A549 (cell line): ENCODE measurements around the gene SLC25A26. TPM values are rescaled to one million over a fixed set of nuclear protein-coding genes. Genes with fewer than 3 reads are reported as not detected.

Experiments used
- ATAC-seq, 2 experiments: fragments of 200-7000 bp in 1 of 2; fragments of >200 bp in 1 of 2; cut with Nextera tagmentation in 1 of 2; cut with Tn5 transposase in 1 of 2; 3 replicates each; pipeline versions ENCODE4 v1.8.0 to v1.9.1; 2018 to 2020; ENCODE audit warnings: mild to moderate bottlenecking in 1 of 2, moderate library complexity in 1 of 2
- CTCF ChIA-PET: fragments of 300-600 bp; sonication (Branson Sonifier 250); formaldehyde crosslinking; extraction: SDS; loops from one replicate; lab custom pipeline; 2021; ENCODE audit warnings: antibody characterized with exemption, inconsistent platforms; lab: Yijun Ruan, JAX
- POLR2A ChIA-PET: fragments of 350-600 bp; formaldehyde crosslinking; extraction: SDS; loops from one replicate; lab custom pipeline; 2021; ENCODE audit warnings: antibody characterized with exemption, inconsistent platforms; lab: Yijun Ruan, JAX
- DNase-seq, 2 experiments: peaks; one replicate each; pipeline versions ENCODE4 v3.0.0 to v3.0.0-alpha.2; 2011 to 2016; ENCODE audit warnings: low read depth in 1 of 2, low spot score in 1 of 2
- FAIRE-seq: peaks from 2 replicates; lab custom pipeline; 2011; peaks lifted over from hg19 to GRCh38; lab: Jason Lieb, UNC
- H3K27ac ChIP-seq, 2 experiments: fragments of >200 bp; sonication (Bioruptor Twin); formaldehyde crosslinking; 3 replicates each; pipeline ENCODE4 v1.5.1; 2016 to 2017
- H3K4me1 ChIP-seq: fragments of >200 bp; sonication (Bioruptor Twin); formaldehyde crosslinking; 3 replicates; pipeline ENCODE4 v1.6.1; 2016
- H3K4me2 ChIP-seq: fragments of >200 bp; sonication (Bioruptor Twin); formaldehyde crosslinking; 3 replicates; pipeline ENCODE4 v1.6.1; 2016
- H3K4me3 ChIP-seq: fragments of >200 bp; sonication (Bioruptor Twin); formaldehyde crosslinking; 3 replicates; pipeline ENCODE4 v1.5.1; 2016
- H3K9me3 ChIP-seq: fragments of >200 bp; sonication (Bioruptor Twin); formaldehyde crosslinking; 3 replicates; pipeline ENCODE4 v1.6.1; 2016
- CBX2 ChIP-seq: fragments of 200-600 bp; sonication (generic); IDR thresholded peaks from 2 replicates; pipeline ENCODE4 v1.6.1; 2016; ENCODE audit warnings: low read depth, mild to moderate bottlenecking, borderline replicate concordance
- CBX8 ChIP-seq: fragments of 200-600 bp; sonication (generic); IDR thresholded peaks from 2 replicates; pipeline ENCODE4 v1.6.1; 2016
- EP300 ChIP-seq, 2 experiments: fragments of >200 bp; sonication (Bioruptor Twin); formaldehyde crosslinking; IDR thresholded peaks; 2 replicates in 1 of 2; 3 replicates in 1 of 2; pipeline ENCODE4 v1.6.1; 2016 to 2017
- ESRRA ChIP-seq: fragments of 150-350 bp; IDR thresholded peaks from 2 replicates; pipeline ENCODE4 v1.6.1; 2014; ENCODE audit warnings: mild to moderate bottlenecking, low read length, borderline replicate concordance
- FOSB ChIP-seq: fragments of 250-450 bp; sonication (Bioruptor Pico); IDR thresholded peaks from 2 replicates; pipeline ENCODE4 v1.5.0; 2020; ENCODE audit warnings: mild to moderate bottlenecking, moderate library complexity
- HEYL ChIP-seq: fragments of 250-450 bp; sonication (Bioruptor Pico); IDR thresholded peaks from 2 replicates; pipeline ENCODE4 v1.8.0; 2021; ENCODE audit warnings: mild to moderate bottlenecking, moderate library complexity
- HOXA7 ChIP-seq: fragments of 250-450 bp; sonication (Bioruptor Pico); IDR thresholded peaks from 2 replicates; pipeline ENCODE4 v1.5.0; 2020; ENCODE audit warnings: mild to moderate bottlenecking, moderate library complexity
- HOXB13 ChIP-seq: fragments of 250-450 bp; sonication (Bioruptor Pico); IDR thresholded peaks from 2 replicates; pipeline ENCODE4 v1.5.0; 2020; ENCODE audit warnings: low read depth, mild to moderate bottlenecking, moderate library complexity
- HOXB5 ChIP-seq: fragments of 250-450 bp; sonication (Bioruptor Pico); IDR thresholded peaks from 2 replicates; pipeline ENCODE4 v1.5.0; 2020; ENCODE audit warnings: mild to moderate bottlenecking, moderate library complexity
- KDM1A ChIP-seq: fragments of 200-600 bp; sonication (generic); IDR thresholded peaks from 2 replicates; pipeline ENCODE4 v1.6.1; 2016; ENCODE audit warnings: low read depth, mild to moderate bottlenecking
- MAZ ChIP-seq: fragments of 150-350 bp; IDR thresholded peaks from 2 replicates; pipeline ENCODE4 v1.6.1; 2014; ENCODE audit warnings: antibody characterized with exemption, low read depth, low read length, borderline replicate concordance
- MYC ChIP-seq: IDR thresholded peaks from 2 replicates; pipeline ENCODE4 v1.6.1; 2012; ENCODE audit warnings: mild to moderate bottlenecking, inconsistent platforms, low read length, improper control_type of control experiment, borderline replicate concordance
- NFE2L2 ChIP-seq: fragments of 150-350 bp; conservative IDR thresholded peaks from 2 replicates; pipeline ENCODE4 v1.6.1; 2014; ENCODE audit warnings: low read length
- NR3C1 ChIP-seq: fragments of >200 bp; sonication (Bioruptor Twin); formaldehyde crosslinking; IDR thresholded peaks from 3 replicates; pipeline ENCODE4 v1.6.1; 2017
- PHF8 ChIP-seq: fragments of 200-600 bp; sonication (generic); IDR thresholded peaks from 2 replicates; pipeline ENCODE4 v1.6.1; 2016; ENCODE audit warnings: low read depth, mild to moderate bottlenecking, antibody characterized with exemption, moderate library complexity, borderline replicate concordance
- POLR2AphosphoS2 ChIP-seq: conservative IDR thresholded peaks from 2 replicates; pipeline ENCODE4 v1.6.1; 2012; ENCODE audit warnings: low read length, improper control_type of control experiment, inconsistent platforms
- RARB ChIP-seq: fragments of 250-450 bp; sonication (Bioruptor Pico); IDR thresholded peaks from 2 replicates; pipeline ENCODE4 v1.8.0; 2021; ENCODE audit warnings: mild to moderate bottlenecking, moderate library complexity
- RFX5 ChIP-seq: fragments of 450-650 bp; IDR thresholded peaks from 2 replicates; pipeline ENCODE4 v1.7.1; 2014; ENCODE audit warnings: antibody characterized with exemption, mild to moderate bottlenecking, moderate library complexity
- RNF2 ChIP-seq: fragments of 200-600 bp; sonication (generic); IDR thresholded peaks from 2 replicates; pipeline ENCODE4 v1.6.1; 2016; ENCODE audit warnings: low read depth, mild to moderate bottlenecking, antibody characterized with exemption, moderate library complexity, borderline replicate concordance
- TFCP2L1 ChIP-seq: fragments of 250-450 bp; sonication (Bioruptor Pico); IDR thresholded peaks from 2 replicates; pipeline ENCODE4 v1.5.0; 2021; ENCODE audit warnings: mild to moderate bottlenecking
- ZC3H11A ChIP-seq: fragments of 450-650 bp; IDR thresholded peaks from 2 replicates; pipeline ENCODE4 v1.6.1; 2014; ENCODE audit warnings: antibody characterized with exemption, mild to moderate bottlenecking
- ZFP36 ChIP-seq: fragments of 450-650 bp; IDR thresholded peaks from 2 replicates; pipeline ENCODE4 v1.6.1; 2014; ENCODE audit warnings: borderline replicate concordance; ENCODE audit not compliant: partially characterized antibody
- ZNF302 ChIP-seq: fragments of 250-450 bp; sonication (Bioruptor Pico); IDR thresholded peaks from 2 replicates; pipeline ENCODE4 v1.9.0; 2021; ENCODE audit warnings: inconsistent platforms, mild to moderate bottlenecking, moderate library complexity
- WGBS: methylation state at CpG from one replicate; pipeline ENCODE4 v1.1.6; 2017; ENCODE audit errors: missing lambda C conversion rate; 5-methylcytosine and 5-hydroxymethylcytosine counted together
- polyA plus RNA-seq, 4 experiments: library from polyadenylated mRNA; depleted of rRNA in 3 of 4; stranded (reverse); fragments of >200 nt; fragmentation: RNase III in 1 of 4; extraction: RNeasy Plus Mini Kit Qiagen cat#74134 plus additional on column Dnase treatment in 1 of 4; gene quantifications; 2 replicates in 3 of 4; 3 replicates in 1 of 4; pipeline ENCODE4 v1.2.3, GENCODE V29; 2011 to 2017
- TF ChIP-seq, protein P1 (sequence below): fragments of 250-450 bp; sonication (Bioruptor Pico); IDR thresholded peaks from 2 replicates; pipeline ENCODE4 v1.5.0; 2021; ENCODE audit warnings: mild to moderate bottlenecking, moderate library complexity, borderline replicate concordance
- TF ChIP-seq, protein P2 (sequence below): fragments of 150-350 bp; IDR thresholded peaks from 2 replicates; pipeline ENCODE4 v1.6.1; 2014; ENCODE audit warnings: low read depth, mild to moderate bottlenecking, low read length
- TF ChIP-seq, protein P3 (sequence below): fragments of >200 bp; sonication (Bioruptor Twin); formaldehyde crosslinking; IDR thresholded peaks from 3 replicates; pipeline ENCODE4 v1.6.1; 2016
- TF ChIP-seq, protein P4 (sequence below): IDR thresholded peaks from 2 replicates; pipeline ENCODE4 v1.6.1; 2012; ENCODE audit warnings: low read depth, borderline replicate concordance

SLC25A26 gene
- polyA plus RNA-seq, 2 of the 4 experiments (the other 2 are of a cell fraction) = 13.0 to 30.5 TPM

DNA sequence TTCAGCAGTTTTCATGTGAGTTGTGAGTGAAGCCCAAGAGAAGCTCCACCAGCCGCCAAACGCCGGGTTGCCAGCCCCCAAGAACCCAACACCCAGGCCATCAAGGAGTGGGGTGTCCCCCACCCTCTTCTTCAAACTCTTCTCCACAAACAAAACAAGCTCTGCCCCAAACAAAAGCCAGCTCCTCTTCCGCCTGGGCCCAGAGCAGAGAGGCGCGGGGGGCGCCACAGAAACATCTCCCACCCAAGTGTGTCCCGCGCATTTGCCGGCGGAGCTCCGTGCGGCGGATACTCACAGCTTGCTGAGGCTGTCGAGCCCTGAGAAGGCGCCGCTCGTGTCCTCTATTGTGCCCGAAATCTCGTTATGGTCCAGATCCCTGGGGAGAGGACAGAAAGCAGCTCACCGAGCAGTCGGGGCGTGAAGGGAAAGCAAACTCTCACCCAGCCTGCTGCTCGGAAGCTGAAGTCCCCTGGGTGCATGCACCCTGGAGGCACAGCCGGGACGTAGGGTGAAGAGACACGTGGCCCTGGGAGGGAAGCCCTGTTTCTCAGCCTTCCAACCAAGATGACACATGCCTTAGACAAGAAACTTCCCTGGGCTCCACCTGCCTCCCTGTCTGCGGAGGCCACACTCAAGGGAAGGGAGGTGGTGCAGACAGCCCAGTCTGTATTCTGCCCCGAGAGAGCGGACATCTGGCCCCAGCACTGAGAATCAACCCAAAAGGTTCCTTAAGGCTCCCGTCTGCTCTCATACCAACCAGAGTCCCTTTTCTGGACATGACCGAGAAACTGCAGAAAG lies 184.3 kb downstream of the SLC25A26 start:
- no peak for FAIRE-seq
- Histone ChIP-seq H3K4me2 (no peak overlapping the region), H3K9me3 (no peaks in the 10 kb centered on the region), H3K4me1 (no peaks in the 10 kb centered on the region), H3K4me3 (no peak overlapping the region), H3K27ac (no peak overlapping the region)
- no peak for DNase-seq
- TF ChIP-seq RARB (CRISPR knock-in tag) (no peak), ZFP36 (no peak), HEYL (CRISPR knock-in tag) (no peak), ZNF302 (CRISPR knock-in tag) (no peak), MYC (no peak), HOXB13 (CRISPR knock-in tag) (no peak), NR3C1 (no peak), HOXB5 (no peak), HOXA7 (CRISPR knock-in tag) (no peak), NFE2L2 (no peak), POLR2AphosphoS2 (no peak), TFCP2L1 (CRISPR knock-in tag) (no peak), RFX5 (no peak), ZC3H11A (no peak), PHF8 (no peak), RNF2 (no peak), CBX2 (no peak), ESRRA (no peak)
- TF ChIP-seq, protein P1, sequence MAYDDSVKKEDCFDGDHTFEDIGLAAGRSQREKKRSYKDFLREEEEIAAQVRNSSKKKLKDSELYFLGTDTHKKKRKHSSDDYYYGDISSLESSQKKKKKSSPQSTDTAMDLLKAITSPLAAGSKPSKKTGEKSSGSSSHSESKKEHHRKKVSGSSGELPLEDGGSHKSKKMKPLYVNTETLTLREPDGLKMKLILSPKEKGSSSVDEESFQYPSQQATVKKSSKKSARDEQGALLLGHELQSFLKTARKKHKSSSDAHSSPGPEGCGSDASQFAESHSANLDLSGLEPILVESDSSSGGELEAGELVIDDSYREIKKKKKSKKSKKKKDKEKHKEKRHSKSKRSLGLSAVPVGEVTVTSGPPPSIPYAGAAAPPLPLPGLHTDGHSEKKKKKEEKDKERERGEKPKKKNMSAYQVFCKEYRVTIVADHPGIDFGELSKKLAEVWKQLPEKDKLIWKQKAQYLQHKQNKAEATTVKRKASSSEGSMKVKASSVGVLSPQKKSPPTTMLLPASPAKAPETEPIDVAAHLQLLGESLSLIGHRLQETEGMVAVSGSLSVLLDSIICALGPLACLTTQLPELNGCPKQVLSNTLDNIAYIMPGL = no peak
- TF ChIP-seq, protein P2, sequence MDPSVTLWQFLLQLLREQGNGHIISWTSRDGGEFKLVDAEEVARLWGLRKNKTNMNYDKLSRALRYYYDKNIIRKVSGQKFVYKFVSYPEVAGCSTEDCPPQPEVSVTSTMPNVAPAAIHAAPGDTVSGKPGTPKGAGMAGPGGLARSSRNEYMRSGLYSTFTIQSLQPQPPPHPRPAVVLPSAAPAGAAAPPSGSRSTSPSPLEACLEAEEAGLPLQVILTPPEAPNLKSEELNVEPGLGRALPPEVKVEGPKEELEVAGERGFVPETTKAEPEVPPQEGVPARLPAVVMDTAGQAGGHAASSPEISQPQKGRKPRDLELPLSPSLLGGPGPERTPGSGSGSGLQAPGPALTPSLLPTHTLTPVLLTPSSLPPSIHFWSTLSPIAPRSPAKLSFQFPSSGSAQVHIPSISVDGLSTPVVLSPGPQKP = no peak
- POLR2A ChIA-PET = no interaction called here
- WGBS = 100% methylated on average over 6 of the region's 32 CpGs
- ATAC-seq = no peak
- CTCF ChIA-PET = interaction anchor here (1.5 to 10.7 kb wide), 3 partner anchors 8 to 413 kb away, joined by 5 to 157 read pairs (median 7); no protein-coding TSS in a partner anchor

DNA sequence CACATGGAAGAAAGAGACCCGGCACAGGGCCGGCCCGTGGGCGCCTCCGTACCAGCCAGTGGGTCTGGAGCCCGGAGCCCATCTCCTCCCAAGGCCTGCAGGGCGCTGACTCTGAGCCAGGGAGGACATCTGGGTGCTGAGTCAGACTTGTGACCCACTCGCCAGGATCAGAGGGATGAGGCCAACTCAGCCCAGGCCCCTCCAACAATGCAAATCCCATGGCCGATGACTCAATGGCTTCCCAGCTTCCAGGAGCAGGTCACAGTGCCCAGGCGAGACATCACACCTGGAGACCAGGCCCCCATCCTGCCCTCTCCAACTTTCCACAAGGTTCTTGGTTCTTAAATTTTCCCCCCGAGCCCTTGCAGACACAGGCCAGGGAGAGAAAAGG lies 184.9 kb downstream of the SLC25A26 start:
- no peak for ATAC-seq
- TF ChIP-seq EP300 (IDR thresholded peaks at IDR 0.05) (no peak), CBX8 (no peak), MAZ (no peak), FOSB (CRISPR knock-in tag) (no peak), KDM1A (no peak), CBX2 (no peak), TFCP2L1 (CRISPR knock-in tag) (no peak)
- TF ChIP-seq, protein P2 = no peak
- TF ChIP-seq, protein P3, sequence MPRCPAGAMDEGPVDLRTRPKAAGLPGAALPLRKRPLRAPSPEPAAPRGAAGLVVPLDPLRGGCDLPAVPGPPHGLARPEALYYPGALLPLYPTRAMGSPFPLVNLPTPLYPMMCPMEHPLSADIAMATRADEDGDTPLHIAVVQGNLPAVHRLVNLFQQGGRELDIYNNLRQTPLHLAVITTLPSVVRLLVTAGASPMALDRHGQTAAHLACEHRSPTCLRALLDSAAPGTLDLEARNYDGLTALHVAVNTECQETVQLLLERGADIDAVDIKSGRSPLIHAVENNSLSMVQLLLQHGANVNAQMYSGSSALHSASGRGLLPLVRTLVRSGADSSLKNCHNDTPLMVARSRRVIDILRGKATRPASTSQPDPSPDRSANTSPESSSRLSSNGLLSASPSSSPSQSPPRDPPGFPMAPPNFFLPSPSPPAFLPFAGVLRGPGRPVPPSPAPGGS = no peak
- TF ChIP-seq, protein P4, sequence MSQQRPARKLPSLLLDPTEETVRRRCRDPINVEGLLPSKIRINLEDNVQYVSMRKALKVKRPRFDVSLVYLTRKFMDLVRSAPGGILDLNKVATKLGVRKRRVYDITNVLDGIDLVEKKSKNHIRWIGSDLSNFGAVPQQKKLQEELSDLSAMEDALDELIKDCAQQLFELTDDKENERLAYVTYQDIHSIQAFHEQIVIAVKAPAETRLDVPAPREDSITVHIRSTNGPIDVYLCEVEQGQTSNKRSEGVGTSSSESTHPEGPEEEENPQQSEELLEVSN = no peak
- TF ChIP-seq, all 56 proteins: peak for 0
- no peak for DNase-seq
- Histone ChIP-seq H3K9me3 (no peaks in the 10 kb centered on the region), H3K4me2 (no peak overlapping the region), H3K27ac (no peak overlapping the region), H3K4me3 (no peak overlapping the region), H3K4me1 (no peaks in the 10 kb centered on the region)
- WGBS = 86% methylated on average over 6 of the region's 11 CpGs
- ChIA-PET CTCF (interaction anchor here (1.5 to 10.7 kb wide), 2 partner anchors 8 to 413 kb away, joined by 7 to 157 read pairs; no protein-coding TSS in a partner anchor), POLR2A (no interaction called here)
- no peak for FAIRE-seq
